ENCODE measurements around the gene ZRANB2. TPM values are rescaled to one million over a fixed set of nuclear protein-coding genes. Genes with fewer than 3 reads are reported as not detected.

Gene ZRANB2
- total and polyA plus RNA-seq, 2 donors (not counting 1 experiment from before 2014, with no cell fraction given) = 46.9 to 160 TPM

DNA sequence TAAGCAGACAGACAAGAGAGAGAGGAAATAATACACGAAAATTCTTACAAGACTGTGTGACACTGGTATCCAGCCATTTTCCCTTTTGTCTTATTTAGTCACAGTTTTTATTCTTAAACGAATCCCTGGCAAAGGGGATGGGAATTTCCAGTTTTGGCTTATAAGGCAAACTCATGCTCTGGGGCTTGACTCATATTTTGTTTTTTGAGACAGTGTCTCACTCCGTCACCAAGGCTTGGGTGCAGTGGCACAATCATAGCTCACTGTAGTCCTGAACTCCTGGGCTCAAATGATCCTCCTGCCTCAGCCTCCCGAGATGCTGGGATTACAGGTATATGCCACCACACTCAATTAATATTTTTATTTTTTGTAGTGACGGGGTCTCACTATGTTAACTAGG, 65.1 kb downstream of the ZRANB2 start:
- H3K36me3 ChIP-seq (replicated peaks in 1 of 2; ENCODE audit: control extremely low read depth in 1 of 2, control insufficient read depth in 1 of 2, extremely low read depth in 1 of 2, insufficient read depth in 2 of 2, low read length in 1 of 2) = no peaks in the 10 kb centered on the region
- no peaks in the 10 kb centered on the region for H3K4me1 ChIP-seq (ENCODE audit: control insufficient read depth in 2 of 2, insufficient read depth in 2 of 2, low read length in 2 of 2)
- POLR2A ChIA-PET = no interaction called here
- no peaks in the 10 kb centered on the region for H4K20me1 ChIP-seq (ENCODE audit: control insufficient read depth, insufficient read depth, low read length, poor library complexity, severe bottlenecking)
- H3K79me2 ChIP-seq (ENCODE audit: control insufficient read depth, insufficient read depth, low read length) = no peaks in the 10 kb centered on the region
- intact Hi-C loops (cut with micrococcal nuclease) = no loop called here
- ATAC-seq (ENCODE audit: low read depth) (no peak), DNase-seq (no peak)
- H2AFZ ChIP-seq (ENCODE audit: insufficient read depth, low read depth, low read length, poor library complexity, severe bottlenecking) = no peak overlapping the region
- CTCF ChIA-PET = no interaction called here
- H3K27me3 Mint-ChIP-seq = peaks cover 20% of the 10 kb centered on the region
- H3K9me3 ChIP-seq (ENCODE audit: control extremely low read depth in 1 of 3, control insufficient read depth in 2 of 3, insufficient read depth in 1 of 3, low read length in 2 of 3) = no peaks in the 10 kb centered on the region
- no peak overlapping the region for H3K27ac Mint-ChIP-seq
- no peak overlapping the region for H3K4me3 ChIP-seq (ENCODE audit: control extremely low read depth in 1 of 5, extremely low read depth in 1 of 5, insufficient read depth in 1 of 5, low read depth in 2 of 5, low read length in 4 of 5)
- H3K9ac ChIP-seq (ENCODE audit: low read length) = no peak overlapping the region
- H3K4me3 Mint-ChIP-seq = no peak overlapping the region
- no peaks in the 10 kb centered on the region for H3K4me1 Mint-ChIP-seq
- WGBS (ENCODE audit: insufficient coverage) = 86% methylated on average over 1 of the region's 5 CpGs
- H3K27ac ChIP-seq (ENCODE audit: low read length in 2 of 2) = no peak overlapping the region
- TF ChIP-seq, protein P1, sequence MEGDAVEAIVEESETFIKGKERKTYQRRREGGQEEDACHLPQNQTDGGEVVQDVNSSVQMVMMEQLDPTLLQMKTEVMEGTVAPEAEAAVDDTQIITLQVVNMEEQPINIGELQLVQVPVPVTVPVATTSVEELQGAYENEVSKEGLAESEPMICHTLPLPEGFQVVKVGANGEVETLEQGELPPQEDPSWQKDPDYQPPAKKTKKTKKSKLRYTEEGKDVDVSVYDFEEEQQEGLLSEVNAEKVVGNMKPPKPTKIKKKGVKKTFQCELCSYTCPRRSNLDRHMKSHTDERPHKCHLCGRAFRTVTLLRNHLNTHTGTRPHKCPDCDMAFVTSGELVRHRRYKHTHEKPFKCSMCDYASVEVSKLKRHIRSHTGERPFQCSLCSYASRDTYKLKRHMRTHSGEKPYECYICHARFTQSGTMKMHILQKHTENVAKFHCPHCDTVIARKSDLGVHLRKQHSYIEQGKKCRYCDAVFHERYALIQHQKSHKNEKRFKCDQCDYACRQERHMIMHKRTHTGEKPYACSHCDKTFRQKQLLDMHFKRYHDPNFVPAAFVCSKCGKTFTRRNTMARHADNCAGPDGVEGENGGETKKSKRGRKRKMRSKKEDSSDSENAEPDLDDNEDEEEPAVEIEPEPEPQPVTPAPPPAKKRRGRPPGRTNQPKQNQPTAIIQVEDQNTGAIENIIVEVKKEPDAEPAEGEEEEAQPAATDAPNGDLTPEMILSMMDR (IDR thresholded peaks at IDR 0.05) = no peak
- no peak for TF ChIP-seq EZH2 (IDR thresholded peaks at IDR 0.05; ENCODE audit: borderline replicate concordance, insufficient read depth, low read depth, low read length, poor library complexity, severe bottlenecking)
- no peaks in the 10 kb centered on the region for H3K27me3 ChIP-seq (replicated peaks in 1 of 4; ENCODE audit: control extremely low read depth in 1 of 4, control insufficient read depth in 3 of 4, insufficient read depth in 4 of 4, low read length in 3 of 4)
- no peaks in the 10 kb centered on the region for H3K9me3 Mint-ChIP-seq (ENCODE audit: insufficient read depth)
- no peak overlapping the region for H3K4me2 ChIP-seq (replicated peaks; ENCODE audit: low read depth, low read length, poor library complexity, severe bottlenecking)

DNA sequence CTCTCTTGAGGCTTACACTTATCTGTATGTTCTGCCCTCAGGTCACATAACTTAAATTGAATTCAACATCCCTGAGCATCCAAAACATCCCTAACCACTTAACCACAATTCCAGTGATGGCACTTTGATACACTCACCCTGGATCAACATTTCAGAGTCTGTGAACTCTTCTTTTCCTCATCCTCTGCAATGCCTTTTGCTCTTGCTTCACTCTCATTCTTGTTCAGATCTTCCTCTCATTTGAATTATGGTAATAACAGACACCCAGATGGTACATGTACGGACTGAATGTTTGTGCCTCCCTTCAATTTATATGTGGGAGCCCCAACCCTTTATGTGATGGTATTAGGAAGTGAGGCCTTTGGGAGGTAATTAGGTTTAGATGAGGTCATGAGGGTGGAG, 66.7 kb downstream of the ZRANB2 start:
- Histone ChIP-seq H3K27me3 (replicated peaks in 1 of 4; ENCODE audit: control extremely low read depth in 1 of 4, control insufficient read depth in 3 of 4, insufficient read depth in 4 of 4, low read length in 3 of 4) (no peaks in the 10 kb centered on the region), H2AFZ (ENCODE audit: insufficient read depth, low read depth, low read length, poor library complexity, severe bottlenecking) (no peak overlapping the region), H3K27ac (ENCODE audit: low read length in 2 of 2) (no peak overlapping the region), H3K79me2 (ENCODE audit: control insufficient read depth, insufficient read depth, low read length) (no peaks in the 10 kb centered on the region), H3K9ac (ENCODE audit: low read length) (no peak overlapping the region), H3K36me3 (replicated peaks in 1 of 2; ENCODE audit: control extremely low read depth in 1 of 2, control insufficient read depth in 1 of 2, extremely low read depth in 1 of 2, insufficient read depth in 2 of 2, low read length in 1 of 2) (no peaks in the 10 kb centered on the region), H3K4me3 (ENCODE audit: control extremely low read depth in 1 of 5, extremely low read depth in 1 of 5, insufficient read depth in 1 of 5, low read depth in 2 of 5, low read length in 4 of 5) (no peak overlapping the region), H4K20me1 (ENCODE audit: control insufficient read depth, insufficient read depth, low read length, poor library complexity, severe bottlenecking) (no peaks in the 10 kb centered on the region), H3K4me1 (ENCODE audit: control insufficient read depth in 2 of 2, insufficient read depth in 2 of 2, low read length in 2 of 2) (no peaks in the 10 kb centered on the region), H3K4me2 (replicated peaks; ENCODE audit: low read depth, low read length, poor library complexity, severe bottlenecking) (no peak overlapping the region), H3K9me3 (ENCODE audit: control extremely low read depth in 1 of 3, control insufficient read depth in 2 of 3, insufficient read depth in 1 of 3, low read length in 2 of 3) (no peaks in the 10 kb centered on the region)
- CTCF ChIA-PET = interaction anchor here (1.1 kb wide), 1 partner anchor 14 kb away, joined by 3 read pairs; no protein-coding TSS in a partner anchor
- Mint-ChIP-seq H3K27ac (no peak overlapping the region), H3K4me3 (no peak overlapping the region), H3K4me1 (no peaks in the 10 kb centered on the region), H3K27me3 (peaks cover 17% of the 10 kb centered on the region), H3K9me3 (ENCODE audit: insufficient read depth) (no peaks in the 10 kb centered on the region)
- POLR2A ChIA-PET = no interaction called here
- intact Hi-C loops (cut with micrococcal nuclease) = no loop called here
- TF ChIP-seq EZH2 (IDR thresholded peaks at IDR 0.05; ENCODE audit: borderline replicate concordance, insufficient read depth, low read depth, low read length, poor library complexity, severe bottlenecking) = no peak
- TF ChIP-seq, protein P1 (IDR thresholded peaks at IDR 0.05) = no peak
- DNase-seq (no peak), ATAC-seq (ENCODE audit: low read depth) (no peak)
- no CpG with 5 or more reads among the region's 1 CpG for WGBS (ENCODE audit: insufficient coverage)

Small RNA genes within 50 kb of the gene (small RNA-seq; reads per million reads assigned to genes)
- 312 reads per million, percentile 97 among the genes with 10 or more reads in this experiment for gene MIR186 (ENCODE audit: insufficient read length, low read depth, low replicate concordance)

Other genes starting within 250 kb of the ZRANB2 start
- 0.22 and 0.27 TPM in 2 replicates for gene PTGER3, start 33.2 kb downstream of the ZRANB2 start, total RNA-seq
- 0.03 TPM in 1 of 2 replicates, not detected in the other for gene PTGER3, start 33.2 kb downstream of the ZRANB2 start, polyA plus RNA-seq

Measured in B cell (primary cell).